ENCODE results near the gene DTHD1.

Gene DTHD1

GRCh38 chr4:36255577-36255976, 25.8 kb upstream of the DTHD1 start:
- Histone ChIP-seq H3K9ac (ENCODE audit: low read depth, low read length) (no peak overlapping the region), H3K4me1 (ENCODE audit: insufficient read depth, low read length) (no peaks in the 10 kb centered on the region), H3K9me3 (ENCODE audit: control insufficient read depth, insufficient read depth, low read length) (no peaks in the 10 kb centered on the region), H3K36me3 (ENCODE audit: insufficient read depth, low read length) (no peaks in the 10 kb centered on the region)

- Histone ChIP-seq H3K36me3 (ENCODE audit: insufficient read depth, low read length) (no peaks in the 10 kb centered on the region), H3K4me1 (ENCODE audit: insufficient read depth, low read length) (no peaks in the 10 kb centered on the region), H3K9me3 (ENCODE audit: control insufficient read depth, insufficient read depth, low read length) (no peaks in the 10 kb centered on the region), H3K9ac (ENCODE audit: low read depth, low read length) (no peak overlapping the region)
Observed at GRCh38 chr4:36256398-36256891, 25.0 kb upstream of the DTHD1 start.

- no peaks in the 10 kb centered on the region for H3K36me3 ChIP-seq (ENCODE audit: insufficient read depth, low read length)
- H3K9ac ChIP-seq (ENCODE audit: low read depth, low read length), result no peak overlapping the region
- no peaks in the 10 kb centered on the region for H3K9me3 ChIP-seq (ENCODE audit: control insufficient read depth, insufficient read depth, low read length)
- no peaks in the 10 kb centered on the region for H3K4me1 ChIP-seq (ENCODE audit: insufficient read depth, low read length)
Observed at GRCh38 chr4:36260731-36261130, 20.7 kb upstream of the DTHD1 start.

GRCh38 chr4:36264207-36264826, 17.1 kb upstream of the DTHD1 start:
- Histone ChIP-seq H3K36me3 (ENCODE audit: insufficient read depth, low read length) (no peaks in the 10 kb centered on the region; the same call in 1 of the 2 replicates), H3K4me1 (ENCODE audit: insufficient read depth, low read length) (no peaks in the 10 kb centered on the region), H3K9me3 (ENCODE audit: control insufficient read depth, insufficient read depth, low read length) (no peaks in the 10 kb centered on the region), H3K9ac (ENCODE audit: low read depth, low read length) (no peak overlapping the region)

- Histone ChIP-seq H3K36me3 (ENCODE audit: insufficient read depth, low read length) (no peaks in the 10 kb centered on the region; the same call in 1 of the 2 replicates), H3K4me1 (ENCODE audit: insufficient read depth, low read length) (no peaks in the 10 kb centered on the region), H3K9me3 (ENCODE audit: control insufficient read depth, insufficient read depth, low read length) (no peaks in the 10 kb centered on the region), H3K9ac (ENCODE audit: low read depth, low read length) (no peak overlapping the region)
Observed at GRCh38 chr4:36267486-36268268, 13.7 kb upstream of the DTHD1 start.

GRCh38 chr4:36269101-36269500, 12.3 kb upstream of the DTHD1 start:
- Histone ChIP-seq H3K4me1 (ENCODE audit: insufficient read depth, low read length) (no peaks in the 10 kb centered on the region), H3K9ac (ENCODE audit: low read depth, low read length) (no peak overlapping the region), H3K36me3 (ENCODE audit: insufficient read depth, low read length) (no peaks in the 10 kb centered on the region; the same call in 1 of the 2 replicates), H3K9me3 (ENCODE audit: control insufficient read depth, insufficient read depth, low read length) (no peaks in the 10 kb centered on the region)

- Histone ChIP-seq H3K9ac (ENCODE audit: low read depth, low read length) (no peak overlapping the region), H3K9me3 (ENCODE audit: control insufficient read depth, insufficient read depth, low read length) (no peaks in the 10 kb centered on the region), H3K36me3 (ENCODE audit: insufficient read depth, low read length) (no peaks in the 10 kb centered on the region; the same call in 1 of the 2 replicates), H3K4me1 (ENCODE audit: insufficient read depth, low read length) (no peaks in the 10 kb centered on the region)
Observed at GRCh38 chr4:36269533-36270173, 11.8 kb upstream of the DTHD1 start.

- H3K36me3 ChIP-seq (ENCODE audit: insufficient read depth, low read length), result no peaks in the 10 kb centered on the region
- H3K9me3 ChIP-seq (ENCODE audit: control insufficient read depth, insufficient read depth, low read length), result no peaks in the 10 kb centered on the region
Observed at GRCh38 chr4:36273276-36273675, 8.1 kb upstream of the DTHD1 start.

GRCh38 chr4:36274158-36274557, 7.3 kb upstream of the DTHD1 start:
- Histone ChIP-seq H3K4me1 (ENCODE audit: insufficient read depth, low read length) (no peaks in the 10 kb centered on the region), H3K9me3 (ENCODE audit: control insufficient read depth, insufficient read depth, low read length) (no peaks in the 10 kb centered on the region), H3K9ac (ENCODE audit: low read depth, low read length) (no peak overlapping the region), H3K36me3 (ENCODE audit: insufficient read depth, low read length) (no peaks in the 10 kb centered on the region)

More at GRCh38 chr4:36273276-36273675, 8.1 kb upstream of the DTHD1 start:
- Histone ChIP-seq H3K9ac (ENCODE audit: low read depth, low read length) (no peak overlapping the region), H3K4me1 (ENCODE audit: insufficient read depth, low read length) (no peaks in the 10 kb centered on the region)

- no peak overlapping the region for H3K9ac ChIP-seq (ENCODE audit: low read depth, low read length)
- no peaks in the 10 kb centered on the region for H3K36me3 ChIP-seq (ENCODE audit: insufficient read depth, low read length)
- H3K4me1 ChIP-seq (ENCODE audit: insufficient read depth, low read length), result no peaks in the 10 kb centered on the region
- H3K9me3 ChIP-seq (ENCODE audit: control insufficient read depth, insufficient read depth, low read length), result no peaks in the 10 kb centered on the region
Observed at GRCh38 chr4:36277533-36277932, 3.9 kb upstream of the DTHD1 start.

- H3K9me3 ChIP-seq (ENCODE audit: control insufficient read depth, insufficient read depth, low read length), result no peaks in the 10 kb centered on the region
- no peaks in the 10 kb centered on the region for H3K36me3 ChIP-seq (ENCODE audit: insufficient read depth, low read length)
- H3K4me1 ChIP-seq (ENCODE audit: insufficient read depth, low read length), result no peaks in the 10 kb centered on the region
- H3K9ac ChIP-seq (ENCODE audit: low read depth, low read length), result no peak overlapping the region
Observed at GRCh38 chr4:36278789-36279188, 2.6 kb upstream of the DTHD1 start.

GRCh38 chr4:36280555-36280954, 861 bp upstream of the DTHD1 start:
- Histone ChIP-seq H3K9ac (ENCODE audit: low read depth, low read length) (no peak overlapping the region), H3K36me3 (ENCODE audit: insufficient read depth, low read length) (no peaks in the 10 kb centered on the region), H3K9me3 (ENCODE audit: control insufficient read depth, insufficient read depth, low read length) (no peaks in the 10 kb centered on the region), H3K4me1 (ENCODE audit: insufficient read depth, low read length) (no peaks in the 10 kb centered on the region)

- no peaks in the 10 kb centered on the region for H3K4me1 ChIP-seq (ENCODE audit: insufficient read depth, low read length)
- H3K9me3 ChIP-seq (ENCODE audit: control insufficient read depth, insufficient read depth, low read length), result no peaks in the 10 kb centered on the region
- H3K36me3 ChIP-seq (ENCODE audit: insufficient read depth, low read length), result no peaks in the 10 kb centered on the region
- no peak overlapping the region for H3K9ac ChIP-seq (ENCODE audit: low read depth, low read length)
Observed at GRCh38 chr4:36282503-36283030, 1.2 kb downstream of the DTHD1 start.

GRCh38 chr4:36283912-36284465, 2.6 kb downstream of the DTHD1 start:
- Histone ChIP-seq H3K4me1 (ENCODE audit: insufficient read depth, low read length) (no peaks in the 10 kb centered on the region), H3K36me3 (ENCODE audit: insufficient read depth, low read length) (no peaks in the 10 kb centered on the region), H3K9ac (ENCODE audit: low read depth, low read length) (no peak overlapping the region), H3K9me3 (ENCODE audit: control insufficient read depth, insufficient read depth, low read length) (no peaks in the 10 kb centered on the region)
